GM13977 (cell line): ENCODE data around the gene GTF2IRD1.
"Not testable (repeated sequence)": the region's sequence is repeated elsewhere in the genome, so short reads cannot be mapped to it uniquely, and the experiment has no call there.

Experiments
- DNase-seq: peaks from one replicate; pipeline ENCODE4 v3.0.0; 2012; ENCODE audit warnings: low spot score
- CTCF ChIP-seq: IDR thresholded peaks from 2 replicates; pipeline ENCODE4 v1.5.1; 2012; ENCODE audit warnings: mild to moderate bottlenecking, control low read depth; ENCODE audit not compliant: insufficient read depth; ENCODE audit errors: extremely low read depth, missing control alignments
- in situ Hi-C: fragments of 300-500 bp; cut with MboI; formaldehyde crosslinking; loops from one replicate; pipeline ENCODE4 v1.12.0; 2022; ENCODE audit warnings: low sequenced_read_pairs, low pct_unique_long_range_greater_than_20kb, mixed read lengths, inconsistent platforms; ENCODE audit not compliant: unreplicated experiment

Gene GTF2IRD1

GRCh38 chr7:74407958-74408357 is 45.7 kb upstream of the GTF2IRD1 start:
- in situ Hi-C loops: loop anchor here (10.0 kb wide), 1 partner anchor 343 kb away; no protein-coding TSS in a partner anchor
- no peak for DNase-seq
- no peak for TF ChIP-seq CTCF

- no peak for TF ChIP-seq CTCF
- in situ Hi-C loops: loop anchor here (10.0 kb wide), 1 partner anchor 345 kb away; no protein-coding TSS in a partner anchor
Measured at GRCh38 chr7:74409571-74409970, 44.1 kb upstream of the GTF2IRD1 start.

DNA sequence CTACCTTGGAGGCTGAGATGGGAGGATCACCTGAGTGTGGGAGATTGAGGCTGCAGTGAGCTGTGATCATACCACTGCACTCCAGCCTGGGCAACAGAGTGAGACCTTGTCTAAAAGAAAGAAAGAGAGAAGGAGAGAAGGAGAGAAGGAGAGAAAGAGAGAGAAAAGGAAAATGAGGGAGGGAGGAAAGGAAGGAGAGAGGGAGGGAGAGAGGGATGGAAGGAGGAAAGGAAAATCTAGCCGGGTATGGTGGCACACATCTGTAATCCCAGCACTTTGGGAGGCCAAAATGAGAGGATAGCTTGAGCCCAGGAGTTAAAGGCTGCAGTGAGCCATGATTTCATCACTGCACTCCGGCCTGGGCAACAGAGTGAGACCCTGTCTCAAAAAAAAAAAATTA is 42.9 kb upstream of the GTF2IRD1 start:
- in situ Hi-C loops: no loop called here

More at GRCh38 chr7:74409571-74409970, 44.1 kb upstream of the GTF2IRD1 start:
- no peak for DNase-seq

GRCh38 chr7:74411571-74411970 is 42.1 kb upstream of the GTF2IRD1 start:
- in situ Hi-C loops, DNase-seq: not testable (repeated sequence)

More for the DNA sequence above, 42.9 kb upstream of the GTF2IRD1 start:
- no peak for TF ChIP-seq CTCF
- DNase-seq: no peak

- in situ Hi-C loops: no loop called here
- TF ChIP-seq CTCF: no peak
- no peak for DNase-seq
Measured at GRCh38 chr7:74412056-74412455, 41.6 kb upstream of the GTF2IRD1 start.

DNA sequence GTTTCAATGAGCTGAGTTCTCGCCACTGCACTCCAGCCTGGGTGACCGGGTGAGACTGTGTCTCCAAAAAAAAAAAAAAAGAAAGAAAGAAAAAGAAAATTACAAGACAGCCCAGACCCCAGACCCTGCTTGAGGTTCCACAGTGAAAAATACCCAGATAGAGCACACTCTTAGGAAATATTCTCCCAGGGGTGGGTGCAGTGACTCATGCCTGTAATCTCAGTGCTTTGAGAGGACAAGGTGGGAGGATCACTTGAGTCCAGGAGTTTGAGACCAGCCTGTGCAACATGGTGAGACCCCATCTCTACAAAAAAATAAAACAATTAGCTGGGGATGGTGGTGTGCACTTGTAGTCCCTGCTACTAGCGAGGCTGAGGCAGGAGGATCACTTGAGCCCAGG is 41.1 kb upstream of the GTF2IRD1 start:
- in situ Hi-C loops: no loop called here
- TF ChIP-seq CTCF: no peak

GRCh38 chr7:74414595-74415333 is 38.9 kb upstream of the GTF2IRD1 start:
- DNase-seq, in situ Hi-C loops: not testable (repeated sequence)

More for the DNA sequence above, 41.1 kb upstream of the GTF2IRD1 start:
- DNase-seq: no peak
